Epithelial cell of alveolus of lung (primary cell): ENCODE results near the gene CLUH. TPM values are rescaled to one million over a fixed set of nuclear protein-coding genes. Genes with fewer than 3 reads are reported as not detected.

Experiments used
- total RNA-seq: library from RNA; depleted of rRNA; stranded (reverse); fragments of >200 nt; gene quantifications from 2 replicates; pipeline ENCODE4 v1.2.1, GENCODE V29; 2015

Gene CLUH
- total RNA-seq, result 29.2 and 33.7 TPM in 2 replicates

GRCh38 chr17:2711608-2712299 is at the start of gene CLUH:
Gene CLUH (minus strand): TSS chr17:2711764. CDS start chr17:2711661, 103 bp downstream.

GRCh38 chr17:2749058-2749783 is 37.7 kb upstream of the CLUH start, which contains the start of gene CCDC92B:
Gene CCDC92B (minus strand): TSS chr17:2749652. CDS start chr17:2735145, 14,507 bp downstream.

Other genes starting within 250 kb of the CLUH start
- 25.2 and 29.6 TPM in 2 replicates for gene METTL16, start 199.9 kb downstream of the CLUH start, total RNA-seq
- 53.7 and 60.0 TPM in 2 replicates for gene PAFAH1B1, start 118.1 kb downstream of the CLUH start, total RNA-seq
- gene CCDC92B, start 37.9 kb upstream of the CLUH start, total RNA-seq, result not detected in 2 replicates
- 0.32 and 1.7 TPM in 2 replicates for gene RAP1GAP2, start 84.7 kb upstream of the CLUH start, total RNA-seq